ENCODE data around the gene FOXE3. TPM values are rescaled to one million over a fixed set of nuclear protein-coding genes. Genes with fewer than 3 reads are reported as not detected.

The FOXE3 gene
- total RNA-seq, 1 experiment from 2014 or later: 0.20 TPM

DNA sequence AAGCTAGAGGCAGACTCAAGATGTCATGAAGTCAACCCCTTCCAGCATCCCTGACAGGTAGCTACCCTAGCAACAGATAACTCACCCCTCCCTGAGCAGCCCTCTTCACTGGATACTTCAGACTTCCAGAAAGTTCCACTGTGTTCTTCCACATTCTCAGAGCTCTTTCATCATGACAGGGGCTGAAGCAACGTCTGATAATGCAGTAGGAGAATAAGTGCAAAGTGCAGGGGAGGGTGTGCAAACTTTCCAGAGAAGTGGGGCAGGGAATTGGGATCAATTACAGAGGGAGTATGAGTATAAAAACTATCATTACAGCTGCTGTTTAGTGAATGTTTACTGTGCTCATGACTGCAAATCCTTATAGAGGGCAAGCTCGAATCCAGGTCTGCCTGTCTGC lies 26.4 kb upstream of the FOXE3 start:
- Histone ChIP-seq H3K4me1 (ENCODE audit: control insufficient read depth in 1 of 2, insufficient read depth in 2 of 2, low read length in 2 of 2) (no peaks in the 10 kb centered on the region), H3K9me2 (ENCODE audit: insufficient read depth) (no peaks in the 10 kb centered on the region), H3K79me2 (ENCODE audit: insufficient read depth, low read length) (no peaks in the 10 kb centered on the region), H3K27ac (ENCODE audit: low read depth, low read length) (no peak overlapping the region), H3K9ac (ENCODE audit: low read length) (no peak overlapping the region), H3K4me3 (replicated peaks in 1 of 2; ENCODE audit: low read depth in 1 of 2, low read length in 2 of 2) (no peak overlapping the region), H3K36me3 (ENCODE audit: control insufficient read depth in 1 of 2, insufficient read depth in 2 of 2, low read length in 2 of 2) (no peaks in the 10 kb centered on the region), H2AFZ (ENCODE audit: low read depth, low read length, poor library complexity, severe bottlenecking) (no peak overlapping the region), H4K20me1 (ENCODE audit: insufficient read depth) (no peaks in the 10 kb centered on the region), H3K4me2 (ENCODE audit: low read length) (no peak overlapping the region), H3K27me3 (ENCODE audit: insufficient read depth, low read length) (no peaks in the 10 kb centered on the region), H3K9me3 (ENCODE audit: control insufficient read depth in 1 of 2, insufficient read depth in 1 of 2, low read depth in 1 of 2, low read length in 2 of 2) (no peaks in the 10 kb centered on the region)
- BruUV-seq (replicated peaks): no TSS peak
- ChIA-PET POLR2A (no interaction called here), RAD21 (ENCODE audit: low non-redundant PET in 1 of 2, low total read pairs in 2 of 2, uncharacterized antibody in 2 of 2, unreplicated experiment in 2 of 2) (no interaction called here), CTCF (interaction anchor here (1.3 to 4.0 kb wide), 8 partner anchors 34 to 337 kb away, joined by 3 to 48 read pairs (median 11); partner anchors contain the start of gene FOXD2)
- DNase-seq (ENCODE audit: low read depth, low spot score): no peak
- TF ChIP-seq EGR1 (IDR thresholded peaks at IDR 0.05; ENCODE audit: low read depth): no peak
- no peak for TF ChIP-seq EZH2 (IDR thresholded peaks at IDR 0.05)
- no peak for TF ChIP-seq RAD21 (IDR thresholded peaks at IDR 0.05; ENCODE audit: low read depth)
- TF ChIP-seq JUND (IDR thresholded peaks at IDR 0.05): no peak
- TF ChIP-seq POLR2A (IDR thresholded peaks at IDR 0.05; ENCODE audit: borderline replicate concordance, extremely low read depth, insufficient read depth, insufficient read length): no peak
- TF ChIP-seq, protein P1, sequence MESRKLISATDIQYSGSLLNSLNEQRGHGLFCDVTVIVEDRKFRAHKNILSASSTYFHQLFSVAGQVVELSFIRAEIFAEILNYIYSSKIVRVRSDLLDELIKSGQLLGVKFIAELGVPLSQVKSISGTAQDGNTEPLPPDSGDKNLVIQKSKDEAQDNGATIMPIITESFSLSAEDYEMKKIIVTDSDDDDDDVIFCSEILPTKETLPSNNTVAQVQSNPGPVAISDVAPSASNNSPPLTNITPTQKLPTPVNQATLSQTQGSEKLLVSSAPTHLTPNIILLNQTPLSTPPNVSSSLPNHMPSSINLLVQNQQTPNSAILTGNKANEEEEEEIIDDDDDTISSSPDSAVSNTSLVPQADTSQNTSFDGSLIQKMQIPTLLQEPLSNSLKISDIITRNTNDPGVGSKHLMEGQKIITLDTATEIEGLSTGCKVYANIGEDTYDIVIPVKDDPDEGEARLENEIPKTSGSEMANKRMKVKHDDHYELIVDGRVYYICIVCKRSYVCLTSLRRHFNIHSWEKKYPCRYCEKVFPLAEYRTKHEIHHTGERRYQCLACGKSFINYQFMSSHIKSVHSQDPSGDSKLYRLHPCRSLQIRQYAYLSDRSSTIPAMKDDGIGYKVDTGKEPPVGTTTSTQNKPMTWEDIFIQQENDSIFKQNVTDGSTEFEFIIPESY (IDR thresholded peaks at IDR 0.05; ENCODE audit: extremely low read depth, insufficient replicate concordance, low read length): no peak
- no peak for TF ChIP-seq SRF (IDR thresholded peaks at IDR 0.05; ENCODE audit: low read depth)
- no peak for TF ChIP-seq EZH2phosphoT487 (IDR thresholded peaks at IDR 0.05; ENCODE audit: borderline replicate concordance)
- TF ChIP-seq, protein P2, sequence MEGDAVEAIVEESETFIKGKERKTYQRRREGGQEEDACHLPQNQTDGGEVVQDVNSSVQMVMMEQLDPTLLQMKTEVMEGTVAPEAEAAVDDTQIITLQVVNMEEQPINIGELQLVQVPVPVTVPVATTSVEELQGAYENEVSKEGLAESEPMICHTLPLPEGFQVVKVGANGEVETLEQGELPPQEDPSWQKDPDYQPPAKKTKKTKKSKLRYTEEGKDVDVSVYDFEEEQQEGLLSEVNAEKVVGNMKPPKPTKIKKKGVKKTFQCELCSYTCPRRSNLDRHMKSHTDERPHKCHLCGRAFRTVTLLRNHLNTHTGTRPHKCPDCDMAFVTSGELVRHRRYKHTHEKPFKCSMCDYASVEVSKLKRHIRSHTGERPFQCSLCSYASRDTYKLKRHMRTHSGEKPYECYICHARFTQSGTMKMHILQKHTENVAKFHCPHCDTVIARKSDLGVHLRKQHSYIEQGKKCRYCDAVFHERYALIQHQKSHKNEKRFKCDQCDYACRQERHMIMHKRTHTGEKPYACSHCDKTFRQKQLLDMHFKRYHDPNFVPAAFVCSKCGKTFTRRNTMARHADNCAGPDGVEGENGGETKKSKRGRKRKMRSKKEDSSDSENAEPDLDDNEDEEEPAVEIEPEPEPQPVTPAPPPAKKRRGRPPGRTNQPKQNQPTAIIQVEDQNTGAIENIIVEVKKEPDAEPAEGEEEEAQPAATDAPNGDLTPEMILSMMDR (IDR thresholded peaks at IDR 0.05 in 2 of 3, conservative IDR thresholded peaks at IDR 0.05 in 1 of 3; ENCODE audit: borderline replicate concordance in 1 of 3, insufficient read depth in 1 of 3, low read depth in 2 of 3, low read length in 2 of 3): no peak
- no peak for TF ChIP-seq ZNF274 (IDR thresholded peaks at IDR 0.05; ENCODE audit: low read depth, low read length)
- TF ChIP-seq CBX3 (IDR thresholded peaks at IDR 0.05; ENCODE audit: low read depth): no peak
- TF ChIP-seq CEBPB (IDR thresholded peaks at IDR 0.05; ENCODE audit: low read depth): no peak
- intact Hi-C loops (cut with micrococcal nuclease): no loop called here
- no peak for ATAC-seq

All from HCT116 (cell line).